NCI-H1694 (cell line): ENCODE results near the gene PRKCH.

Experiments
- DNase-seq: peaks from one replicate; lab custom pipeline; 2025; lab: John Stamatoyannopoulos, UW

Gene PRKCH

GRCh38 chr14:61365667-61366212, 44.4 kb downstream of the PRKCH start:
- DNase-seq: no peak

- no peak for DNase-seq
Observed at GRCh38 chr14:61368114-61368710, 46.8 kb downstream of the PRKCH start.

GRCh38 chr14:61368781-61369453, 47.5 kb downstream of the PRKCH start:
- DNase-seq: no peak

GRCh38 chr14:61369454-61369810, 48.1 kb downstream of the PRKCH start:
- DNase-seq: no peak

- no peak for DNase-seq
Observed at GRCh38 chr14:61372379-61372778, 51.0 kb downstream of the PRKCH start.

GRCh38 chr14:61372842-61373555, 51.6 kb downstream of the PRKCH start:
- DNase-seq: no peak

- DNase-seq: no peak
Observed at GRCh38 chr14:61374284-61374683, 52.9 kb downstream of the PRKCH start.

GRCh38 chr14:61375218-61375617, 53.8 kb downstream of the PRKCH start:
- DNase-seq: no peak

GRCh38 chr14:61376314-61376713, 54.9 kb downstream of the PRKCH start:
- no peak for DNase-seq

GRCh38 chr14:61377749-61378148, 56.4 kb downstream of the PRKCH start:
- no peak for DNase-seq

GRCh38 chr14:61379639-61380184, 58.3 kb downstream of the PRKCH start:
- no peak for DNase-seq

- DNase-seq: no peak
Observed at GRCh38 chr14:61380984-61381383, 59.6 kb downstream of the PRKCH start.

- peak; percentile 26 for DNase-seq
Observed at GRCh38 chr14:61381553-61381952, 60.2 kb downstream of the PRKCH start.

- DNase-seq: no peak
Observed at GRCh38 chr14:61382842-61383241, 61.5 kb downstream of the PRKCH start.

- DNase-seq: no peak
Observed at GRCh38 chr14:61385002-61385685, 63.8 kb downstream of the PRKCH start.

- no peak for DNase-seq
Observed at GRCh38 chr14:61386173-61386772, 64.9 kb downstream of the PRKCH start.

GRCh38 chr14:61387076-61387475, 65.7 kb downstream of the PRKCH start:
- DNase-seq: no peak

- no peak for DNase-seq
Observed at GRCh38 chr14:61388173-61388975, 67.0 kb downstream of the PRKCH start.

- no peak for DNase-seq
Observed at GRCh38 chr14:61388976-61389576, 67.7 kb downstream of the PRKCH start.

GRCh38 chr14:61391119-61391518, 69.7 kb downstream of the PRKCH start:
- no peak for DNase-seq

- no peak for DNase-seq
Observed at GRCh38 chr14:61392297-61392696, 70.9 kb downstream of the PRKCH start.
